Karpas-422 (cell line): ENCODE data around the gene ASPSCR1. TPM values are rescaled to one million over a fixed set of nuclear protein-coding genes. Genes with fewer than 3 reads are reported as not detected.

Source experiments
- DNase-seq: peaks from one replicate; pipeline ENCODE4 v3.0.0-alpha.2; 2015
- H2AFZ ChIP-seq: fragments of 200-600 bp; sonication (generic); 2 replicates; pipeline ENCODE4 v1.6.1; 2014; ENCODE audit warnings: antibody characterized with exemption, low read length, mixed read lengths
- H3K27ac ChIP-seq: fragments of 200-600 bp; sonication (generic); 2 replicates; pipeline ENCODE4 v1.5.1; 2014; ENCODE audit warnings: mild to moderate bottlenecking, low read length, moderate library complexity
- H3K27me3 ChIP-seq: fragments of 200-600 bp; sonication (generic); 2 replicates; pipeline ENCODE4 v1.6.1; 2014; ENCODE audit warnings: low read length, mixed read lengths
- H3K36me3 ChIP-seq: fragments of 200-600 bp; sonication (generic); 2 replicates; pipeline ENCODE4 v1.6.1; 2014; ENCODE audit warnings: low read length, mixed read lengths; ENCODE audit not compliant: insufficient read depth
- H3K4me1 ChIP-seq: fragments of 200-600 bp; sonication (generic); 2 replicates; pipeline ENCODE4 v1.6.1; 2014; ENCODE audit warnings: mild to moderate bottlenecking, low read length, mixed read lengths
- H3K4me2 ChIP-seq: fragments of 200-600 bp; sonication (generic); 2 replicates; pipeline ENCODE4 v1.6.1; 2014; ENCODE audit warnings: low read length, low read depth, mild to moderate bottlenecking; ENCODE audit not compliant: poor library complexity, severe bottlenecking
- H3K4me3 ChIP-seq: fragments of 200-600 bp; sonication (generic); 2 replicates; pipeline ENCODE4 v1.5.1; 2014; ENCODE audit warnings: mild to moderate bottlenecking, antibody characterized with exemption, low read length, mixed read lengths
- H3K79me2 ChIP-seq: fragments of 200-600 bp; sonication (generic); 2 replicates; pipeline ENCODE4 v1.6.1; 2014; ENCODE audit warnings: mild to moderate bottlenecking, low read length, mixed read lengths
- H3K9ac ChIP-seq: fragments of 200-600 bp; sonication (generic); 2 replicates; pipeline ENCODE4 v1.6.0; 2014; ENCODE audit warnings: low read length
- H3K9me2 ChIP-seq: fragments of 200-600 bp; sonication (generic), shearing (Covaris generic); replicated peaks from 2 replicates; pipeline ENCODE4 v1.6.0; 2014; ENCODE audit warnings: mild to moderate bottlenecking, low read length, moderate library complexity; ENCODE audit not compliant: insufficient read depth
- H3K9me3 ChIP-seq: fragments of 300-700, 200-600 bp; sonication (generic); 2 replicates; pipeline ENCODE4 v1.6.1; 2014; ENCODE audit warnings: low read length, mixed read lengths
- H4K20me1 ChIP-seq: fragments of 200-600 bp; sonication (generic); 2 replicates; pipeline ENCODE4 v1.6.1; 2014; ENCODE audit warnings: mild to moderate bottlenecking, antibody characterized with exemption, low read length, low read depth; ENCODE audit not compliant: insufficient read depth
- total RNA-seq: library from RNA; depleted of rRNA; stranded (reverse); fragments of >200 nt; shearing (Covaris generic); gene quantifications from 2 replicates; pipeline ENCODE4 v1.2.3, GENCODE V29; 2014; ENCODE audit warnings: low replicate concordance

Gene ASPSCR1
- total RNA-seq, 1 experiment from 2014 or later: 38.7 TPM

GRCh38 chr17:82056729-82057621, 79.5 kb downstream of the ASPSCR1 start:
- no peaks in the 10 kb centered on the region for H3K27me3 ChIP-seq
- no peak overlapping the region for H3K27ac ChIP-seq
- no peaks in the 10 kb centered on the region for H3K9me3 ChIP-seq
- no peaks in the 10 kb centered on the region for H3K36me3 ChIP-seq
- H3K4me3 ChIP-seq: no peak overlapping the region
- no peak overlapping the region for H3K9ac ChIP-seq
- peaks cover 17% of the 10 kb centered on the region for H3K79me2 ChIP-seq
- H2AFZ ChIP-seq: no peak overlapping the region
- H3K9me2 ChIP-seq: no peaks in the 10 kb centered on the region
- H4K20me1 ChIP-seq: peaks cover 17% of the 10 kb centered on the region; the same call in 1 of the 2 replicates
- DNase-seq: no peak
- peaks cover 21% of the 10 kb centered on the region for H3K4me1 ChIP-seq
- H3K4me2 ChIP-seq: no peak overlapping the region

- Histone ChIP-seq H4K20me1 (0 out of 2 replicates have a peak, but pooled peaks cover 9% of the 10 kb centered on the region), H2AFZ (no peak overlapping the region), H3K4me2 (no peak overlapping the region), H3K27ac (no peak overlapping the region), H3K79me2 (peaks cover 6% of the 10 kb centered on the region), H3K9me3 (no peaks in the 10 kb centered on the region), H3K4me1 (peaks cover 13% of the 10 kb centered on the region), H3K9ac (no peak overlapping the region), H3K9me2 (no peaks in the 10 kb centered on the region), H3K4me3 (no peak overlapping the region), H3K36me3 (no peaks in the 10 kb centered on the region), H3K27me3 (no peaks in the 10 kb centered on the region)
- DNase-seq: no peak
Observed at GRCh38 chr17:82058230-82058854, 80.9 kb downstream of the ASPSCR1 start.

GRCh38 chr17:82058855-82059249, 81.4 kb downstream of the ASPSCR1 start:
- no peaks in the 10 kb centered on the region for H3K36me3 ChIP-seq
- peaks cover 7% of the 10 kb centered on the region for H3K79me2 ChIP-seq
- no peaks in the 10 kb centered on the region for H3K9me2 ChIP-seq
- H3K9ac ChIP-seq: no peak overlapping the region
- 0 out of 2 replicates have a peak, but pooled peaks cover 11% of the 10 kb centered on the region for H4K20me1 ChIP-seq
- peaks cover 12% of the 10 kb centered on the region for H3K4me1 ChIP-seq
- DNase-seq: no peak
- no peaks in the 10 kb centered on the region for H3K27me3 ChIP-seq
- no peak overlapping the region for H3K27ac ChIP-seq
- no peak overlapping the region for H3K4me3 ChIP-seq
- H3K4me2 ChIP-seq: no peak overlapping the region
- H3K9me3 ChIP-seq: no peaks in the 10 kb centered on the region
- no peak overlapping the region for H2AFZ ChIP-seq

- H3K27ac ChIP-seq: no peak overlapping the region
- no peak overlapping the region for H3K4me2 ChIP-seq
- H3K36me3 ChIP-seq: no peaks in the 10 kb centered on the region
- H3K27me3 ChIP-seq: no peaks in the 10 kb centered on the region
- no peaks in the 10 kb centered on the region for H3K9me3 ChIP-seq
- H3K9me2 ChIP-seq: no peaks in the 10 kb centered on the region
- DNase-seq: no peak
- H4K20me1 ChIP-seq: 0 out of 2 replicates have a peak, but pooled peaks cover 11% of the 10 kb centered on the region
- no peak overlapping the region for H3K9ac ChIP-seq
- H3K4me3 ChIP-seq: no peak overlapping the region
- H3K79me2 ChIP-seq: peaks cover 13% of the 10 kb centered on the region
- H3K4me1 ChIP-seq: peaks cover 18% of the 10 kb centered on the region
- no peak overlapping the region for H2AFZ ChIP-seq
Observed at GRCh38 chr17:82059272-82060000, 82.0 kb downstream of the ASPSCR1 start.

- no peak overlapping the region for H3K4me3 ChIP-seq
- peaks cover 23% of the 10 kb centered on the region for H3K4me1 ChIP-seq
- no peak overlapping the region for H2AFZ ChIP-seq
- H3K36me3 ChIP-seq: no peaks in the 10 kb centered on the region
- no peaks in the 10 kb centered on the region for H3K9me3 ChIP-seq
- H3K4me2 ChIP-seq: no peak overlapping the region
- H3K79me2 ChIP-seq: peaks cover 18% of the 10 kb centered on the region
- peaks cover 16% of the 10 kb centered on the region; the same call in 1 of the 2 replicates for H4K20me1 ChIP-seq
- no peaks in the 10 kb centered on the region for H3K27me3 ChIP-seq
- no peak for DNase-seq
- H3K9me2 ChIP-seq: no peaks in the 10 kb centered on the region
- H3K9ac ChIP-seq: no peak overlapping the region
- no peak overlapping the region for H3K27ac ChIP-seq
Observed at GRCh38 chr17:82060001-82060380, 82.6 kb downstream of the ASPSCR1 start.

- Histone ChIP-seq H3K79me2 (peaks cover 23% of the 10 kb centered on the region), H4K20me1 (peaks cover 16% of the 10 kb centered on the region; the same call in 1 of the 2 replicates), H3K9me3 (no peaks in the 10 kb centered on the region), H3K9ac (no peak overlapping the region), H3K36me3 (no peaks in the 10 kb centered on the region), H3K27ac (no peak overlapping the region), H3K4me3 (no peak overlapping the region), H3K4me2 (no peak overlapping the region), H2AFZ (no peak overlapping the region), H3K27me3 (no peaks in the 10 kb centered on the region), H3K4me1 (peaks cover 23% of the 10 kb centered on the region), H3K9me2 (no peaks in the 10 kb centered on the region)
- no peak for DNase-seq
Observed at GRCh38 chr17:82060614-82061013, 83.2 kb downstream of the ASPSCR1 start.

- no peaks in the 10 kb centered on the region for H3K36me3 ChIP-seq
- H3K9ac ChIP-seq: no peak overlapping the region
- H3K27ac ChIP-seq: no peak overlapping the region
- peaks cover 26% of the 10 kb centered on the region for H3K4me1 ChIP-seq
- no peaks in the 10 kb centered on the region for H3K27me3 ChIP-seq
- no peak for DNase-seq
- peaks cover 28% of the 10 kb centered on the region for H3K79me2 ChIP-seq
- H3K4me3 ChIP-seq: no peak overlapping the region
- H3K9me2 ChIP-seq: no peaks in the 10 kb centered on the region
- no peak overlapping the region for H3K4me2 ChIP-seq
- H3K9me3 ChIP-seq: no peaks in the 10 kb centered on the region
- no peak overlapping the region for H2AFZ ChIP-seq
- peaks cover 12% of the 10 kb centered on the region; the same call in 1 of the 2 replicates for H4K20me1 ChIP-seq
Observed at GRCh38 chr17:82061047-82061925, 83.9 kb downstream of the ASPSCR1 start.
